ENCODE results near the gene TUBB3. TPM values are rescaled to one million over a fixed set of nuclear protein-coding genes. Genes with fewer than 3 reads are reported as not detected.

TUBB3 gene
- total RNA-seq, 1 experiment from 2014 or later, result 173 TPM

DNA sequence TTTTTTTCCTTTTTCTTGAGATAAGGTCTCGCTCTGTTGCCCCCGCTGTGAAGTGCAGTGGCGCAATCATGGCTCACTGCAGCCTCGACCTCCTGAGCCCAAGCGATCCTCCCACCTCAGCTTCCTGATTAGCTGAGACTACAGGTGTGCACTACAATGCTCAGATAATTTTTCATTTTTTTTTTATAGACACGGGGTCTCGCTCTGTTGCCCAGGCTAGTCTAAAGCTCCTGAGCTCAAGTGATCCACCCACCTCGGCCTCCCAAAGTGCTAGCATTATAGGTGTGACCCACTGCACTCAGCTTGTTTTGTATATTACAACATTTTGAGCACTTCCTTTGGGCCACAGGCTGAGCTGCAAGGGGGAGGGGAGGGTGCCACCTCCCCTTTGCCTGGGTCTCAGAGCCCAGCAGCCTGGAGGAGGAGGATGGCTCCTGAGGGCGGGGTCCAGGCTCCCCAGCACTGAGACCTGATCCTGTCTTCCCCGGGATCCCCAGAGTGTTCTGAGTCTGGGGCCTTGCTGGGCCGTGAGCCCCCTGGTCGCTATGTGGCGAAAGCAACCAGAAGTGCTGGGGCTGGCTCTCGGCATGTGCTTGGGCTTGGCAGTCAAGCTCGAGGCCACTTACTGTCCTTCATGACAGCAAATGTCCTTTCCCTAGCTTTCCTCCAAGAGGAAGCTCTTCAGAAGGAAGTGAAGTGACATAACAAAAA, 33.5 kb downstream of the TUBB3 start:
- BruUV-seq (replicated peaks), result no TSS peak
- CTCF ChIA-PET, result no interaction called here
- POLR2A ChIA-PET, result no interaction called here

GRCh38 chr16:89957216-89957785, 34.2 kb downstream of the TUBB3 start:
- H3K27ac ChIP-seq (ENCODE audit: low read depth, low read length), result no peak overlapping the region
- H3K4me2 ChIP-seq (ENCODE audit: low read length), result no peak overlapping the region
- ChIA-PET POLR2A (no interaction called here), CTCF (no interaction called here), RAD21 (ENCODE audit: low non-redundant PET in 1 of 2, low total read pairs in 2 of 2, uncharacterized antibody in 2 of 2, unreplicated experiment in 2 of 2) (no interaction called here)
- H3K79me2 ChIP-seq (ENCODE audit: insufficient read depth, low read length), result peaks cover 19% of the 10 kb centered on the region
- BruUV-seq (replicated peaks), result no TSS peak
- no peak overlapping the region for H3K4me3 ChIP-seq (replicated peaks in 1 of 2; ENCODE audit: low read depth in 1 of 2, low read length in 2 of 2)
- H3K9me2 ChIP-seq (ENCODE audit: insufficient read depth), result no peaks in the 10 kb centered on the region
- H3K36me3 ChIP-seq (ENCODE audit: control insufficient read depth in 1 of 2, insufficient read depth in 2 of 2, low read length in 2 of 2), result peaks cover 17 to 33% of the 10 kb centered on the region in 2 experiments; a peak in 3 of 4 replicates
- no peaks in the 10 kb centered on the region for H3K4me1 ChIP-seq (ENCODE audit: control insufficient read depth in 1 of 2, insufficient read depth in 2 of 2, low read length in 2 of 2)
- H3K9ac ChIP-seq (ENCODE audit: low read length), result no peak overlapping the region
- intact Hi-C loops (cut with micrococcal nuclease), result no loop called here
- H4K20me1 ChIP-seq (ENCODE audit: insufficient read depth), result no peaks in the 10 kb centered on the region
- ATAC-seq, result no peak
- no peak overlapping the region for H2AFZ ChIP-seq (ENCODE audit: low read depth, low read length, poor library complexity, severe bottlenecking)
- no peaks in the 10 kb centered on the region for H3K27me3 ChIP-seq (ENCODE audit: insufficient read depth, low read length)
- no peaks in the 10 kb centered on the region for H3K9me3 ChIP-seq (ENCODE audit: control insufficient read depth in 1 of 2, insufficient read depth in 1 of 2, low read depth in 1 of 2, low read length in 2 of 2)
- DNase-seq (ENCODE audit: low read depth, low spot score), result no peak
- TF ChIP-seq SRF (IDR thresholded peaks at IDR 0.05; ENCODE audit: low read depth) (no peak), SP1 (IDR thresholded peaks at IDR 0.05; ENCODE audit: low read depth) (no peak), CEBPB (IDR thresholded peaks at IDR 0.05; ENCODE audit: low read depth) (no peak)
- TF ChIP-seq, protein P1, sequence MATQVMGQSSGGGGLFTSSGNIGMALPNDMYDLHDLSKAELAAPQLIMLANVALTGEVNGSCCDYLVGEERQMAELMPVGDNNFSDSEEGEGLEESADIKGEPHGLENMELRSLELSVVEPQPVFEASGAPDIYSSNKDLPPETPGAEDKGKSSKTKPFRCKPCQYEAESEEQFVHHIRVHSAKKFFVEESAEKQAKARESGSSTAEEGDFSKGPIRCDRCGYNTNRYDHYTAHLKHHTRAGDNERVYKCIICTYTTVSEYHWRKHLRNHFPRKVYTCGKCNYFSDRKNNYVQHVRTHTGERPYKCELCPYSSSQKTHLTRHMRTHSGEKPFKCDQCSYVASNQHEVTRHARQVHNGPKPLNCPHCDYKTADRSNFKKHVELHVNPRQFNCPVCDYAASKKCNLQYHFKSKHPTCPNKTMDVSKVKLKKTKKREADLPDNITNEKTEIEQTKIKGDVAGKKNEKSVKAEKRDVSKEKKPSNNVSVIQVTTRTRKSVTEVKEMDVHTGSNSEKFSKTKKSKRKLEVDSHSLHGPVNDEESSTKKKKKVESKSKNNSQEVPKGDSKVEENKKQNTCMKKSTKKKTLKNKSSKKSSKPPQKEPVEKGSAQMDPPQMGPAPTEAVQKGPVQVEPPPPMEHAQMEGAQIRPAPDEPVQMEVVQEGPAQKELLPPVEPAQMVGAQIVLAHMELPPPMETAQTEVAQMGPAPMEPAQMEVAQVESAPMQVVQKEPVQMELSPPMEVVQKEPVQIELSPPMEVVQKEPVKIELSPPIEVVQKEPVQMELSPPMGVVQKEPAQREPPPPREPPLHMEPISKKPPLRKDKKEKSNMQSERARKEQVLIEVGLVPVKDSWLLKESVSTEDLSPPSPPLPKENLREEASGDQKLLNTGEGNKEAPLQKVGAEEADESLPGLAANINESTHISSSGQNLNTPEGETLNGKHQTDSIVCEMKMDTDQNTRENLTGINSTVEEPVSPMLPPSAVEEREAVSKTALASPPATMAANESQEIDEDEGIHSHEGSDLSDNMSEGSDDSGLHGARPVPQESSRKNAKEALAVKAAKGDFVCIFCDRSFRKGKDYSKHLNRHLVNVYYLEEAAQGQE (IDR thresholded peaks at IDR 0.05; ENCODE audit: low read depth), result no peak
- TF ChIP-seq, protein P2, sequence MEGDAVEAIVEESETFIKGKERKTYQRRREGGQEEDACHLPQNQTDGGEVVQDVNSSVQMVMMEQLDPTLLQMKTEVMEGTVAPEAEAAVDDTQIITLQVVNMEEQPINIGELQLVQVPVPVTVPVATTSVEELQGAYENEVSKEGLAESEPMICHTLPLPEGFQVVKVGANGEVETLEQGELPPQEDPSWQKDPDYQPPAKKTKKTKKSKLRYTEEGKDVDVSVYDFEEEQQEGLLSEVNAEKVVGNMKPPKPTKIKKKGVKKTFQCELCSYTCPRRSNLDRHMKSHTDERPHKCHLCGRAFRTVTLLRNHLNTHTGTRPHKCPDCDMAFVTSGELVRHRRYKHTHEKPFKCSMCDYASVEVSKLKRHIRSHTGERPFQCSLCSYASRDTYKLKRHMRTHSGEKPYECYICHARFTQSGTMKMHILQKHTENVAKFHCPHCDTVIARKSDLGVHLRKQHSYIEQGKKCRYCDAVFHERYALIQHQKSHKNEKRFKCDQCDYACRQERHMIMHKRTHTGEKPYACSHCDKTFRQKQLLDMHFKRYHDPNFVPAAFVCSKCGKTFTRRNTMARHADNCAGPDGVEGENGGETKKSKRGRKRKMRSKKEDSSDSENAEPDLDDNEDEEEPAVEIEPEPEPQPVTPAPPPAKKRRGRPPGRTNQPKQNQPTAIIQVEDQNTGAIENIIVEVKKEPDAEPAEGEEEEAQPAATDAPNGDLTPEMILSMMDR (IDR thresholded peaks at IDR 0.05 in 2 of 3, conservative IDR thresholded peaks at IDR 0.05 in 1 of 3; ENCODE audit: borderline replicate concordance in 1 of 3, insufficient read depth in 1 of 3, low read depth in 2 of 3, low read length in 2 of 3), result no peak
- TF ChIP-seq, protein P3, sequence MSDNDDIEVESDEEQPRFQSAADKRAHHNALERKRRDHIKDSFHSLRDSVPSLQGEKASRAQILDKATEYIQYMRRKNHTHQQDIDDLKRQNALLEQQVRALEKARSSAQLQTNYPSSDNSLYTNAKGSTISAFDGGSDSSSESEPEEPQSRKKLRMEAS (IDR thresholded peaks at IDR 0.05), result no peak

More for the DNA sequence above, 33.5 kb downstream of the TUBB3 start:
- DNase-seq (ENCODE audit: low read depth, low spot score) (no peak), ATAC-seq (no peak)
- Histone ChIP-seq H3K27ac (ENCODE audit: low read depth, low read length) (no peak overlapping the region; the same call in 1 of the 2 replicates), H3K27me3 (ENCODE audit: insufficient read depth, low read length) (no peaks in the 10 kb centered on the region), H3K79me2 (ENCODE audit: insufficient read depth, low read length) (peaks cover 23% of the 10 kb centered on the region), H3K4me2 (ENCODE audit: low read length) (no peak overlapping the region), H3K9ac (ENCODE audit: low read length) (no peak overlapping the region), H3K36me3 (ENCODE audit: control insufficient read depth in 1 of 2, insufficient read depth in 2 of 2, low read length in 2 of 2) (peaks cover 17 to 33% of the 10 kb centered on the region in 2 experiments; a peak in 3 of 4 replicates), H3K9me3 (ENCODE audit: control insufficient read depth in 1 of 2, insufficient read depth in 1 of 2, low read depth in 1 of 2, low read length in 2 of 2) (no peaks in the 10 kb centered on the region), H3K4me1 (ENCODE audit: control insufficient read depth in 1 of 2, insufficient read depth in 2 of 2, low read length in 2 of 2) (no peaks in the 10 kb centered on the region), H3K4me3 (replicated peaks in 1 of 2; ENCODE audit: low read depth in 1 of 2, low read length in 2 of 2) (no peak overlapping the region), H2AFZ (ENCODE audit: low read depth, low read length, poor library complexity, severe bottlenecking) (no peak overlapping the region), H3K9me2 (ENCODE audit: insufficient read depth) (no peaks in the 10 kb centered on the region), H4K20me1 (ENCODE audit: insufficient read depth) (no peaks in the 10 kb centered on the region)
- no peak for TF ChIP-seq ZBTB33 (IDR thresholded peaks at IDR 0.05; ENCODE audit: extremely low read depth, insufficient replicate concordance, low read length)
- RAD21 ChIA-PET (ENCODE audit: low non-redundant PET in 1 of 2, low total read pairs in 2 of 2, uncharacterized antibody in 2 of 2, unreplicated experiment in 2 of 2), result no interaction called here
- intact Hi-C loops (cut with micrococcal nuclease), result no loop called here

Data from HCT116 (cell line).